GM18505 (cell line): Measurements from ENCODE around the gene MAP3K7CL.

ENCODE experiments used
- ATAC-seq: cut with Tn5 transposase; IDR thresholded peaks from one replicate; pipeline ENCODE4 v1.9.1; 2021; ENCODE audit not compliant: unreplicated experiment
- POLR2A ChIP-seq: IDR thresholded peaks from 4 replicates; pipeline ENCODE4 v1.6.1; 2011; ENCODE audit warnings: borderline replicate concordance; ENCODE audit not compliant: insufficient read depth, insufficient read length; ENCODE audit errors: extremely low read depth

Gene MAP3K7CL

DNA sequence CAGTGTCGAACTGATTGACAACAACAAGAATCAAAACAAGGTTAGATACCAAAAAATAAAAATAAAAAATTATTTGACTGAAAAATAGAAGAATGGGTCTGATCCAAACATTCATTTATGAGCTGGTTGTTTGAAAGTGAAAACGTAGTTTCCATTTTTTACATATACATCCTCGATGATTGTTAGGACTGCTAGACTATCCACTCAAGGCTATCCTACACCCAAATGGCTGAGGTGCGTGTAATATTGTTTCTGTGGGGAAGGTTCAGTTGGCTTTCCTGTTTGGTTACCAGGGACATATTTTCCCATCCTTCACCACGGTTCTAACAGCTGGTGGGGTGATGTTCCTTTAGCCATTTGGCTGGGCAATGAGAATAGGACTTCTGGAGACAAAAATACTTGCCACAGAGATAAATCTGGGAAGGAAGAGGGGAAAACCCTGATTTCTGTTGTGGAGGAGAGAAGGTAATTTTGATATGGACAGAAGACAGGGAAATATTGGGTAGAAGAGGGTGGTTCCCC, 66.3 kb downstream of the MAP3K7CL start:
- no peak for TF ChIP-seq POLR2A
- ATAC-seq, result peak; percentile 19

DNA sequence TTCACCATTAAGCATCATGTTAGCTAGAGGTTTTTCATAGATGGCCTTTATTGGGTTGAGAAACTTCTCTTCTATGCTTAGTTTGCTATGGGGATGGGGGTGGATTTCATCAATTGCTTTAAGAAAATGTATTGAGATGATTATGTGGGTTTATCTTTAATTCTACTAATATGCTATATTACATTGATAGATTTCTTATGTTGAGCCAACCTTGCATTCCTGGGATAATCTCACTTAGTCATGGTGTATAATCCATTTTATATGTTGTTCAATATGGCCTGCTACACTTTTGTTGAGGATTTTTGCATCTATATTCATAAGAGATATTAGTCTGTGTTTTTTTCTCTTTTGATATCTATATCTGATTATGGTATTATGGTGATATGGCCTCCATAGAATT, 70.7 kb downstream of the MAP3K7CL start:
- no peak for ATAC-seq
- TF ChIP-seq POLR2A, result no peak

DNA sequence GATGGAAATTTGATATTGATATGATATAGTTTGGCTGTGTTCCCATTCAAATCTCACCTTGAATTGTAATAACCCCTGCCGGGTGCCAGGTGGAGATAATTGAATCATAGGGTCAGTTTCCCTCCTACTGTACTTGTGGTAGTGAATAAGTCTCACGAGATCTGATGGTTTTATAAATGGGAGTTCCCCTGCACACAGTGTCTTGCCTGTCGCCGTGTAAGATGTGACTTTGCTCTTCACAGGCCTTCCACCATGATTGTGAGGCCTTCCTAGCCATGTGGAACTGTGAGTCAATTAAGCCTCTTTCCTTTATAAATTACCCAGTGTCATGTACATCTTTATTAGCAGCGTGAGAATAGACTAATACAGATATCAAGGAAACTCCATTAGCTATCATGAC, 74.6 kb downstream of the MAP3K7CL start:
- ATAC-seq, result no peak

DNA sequence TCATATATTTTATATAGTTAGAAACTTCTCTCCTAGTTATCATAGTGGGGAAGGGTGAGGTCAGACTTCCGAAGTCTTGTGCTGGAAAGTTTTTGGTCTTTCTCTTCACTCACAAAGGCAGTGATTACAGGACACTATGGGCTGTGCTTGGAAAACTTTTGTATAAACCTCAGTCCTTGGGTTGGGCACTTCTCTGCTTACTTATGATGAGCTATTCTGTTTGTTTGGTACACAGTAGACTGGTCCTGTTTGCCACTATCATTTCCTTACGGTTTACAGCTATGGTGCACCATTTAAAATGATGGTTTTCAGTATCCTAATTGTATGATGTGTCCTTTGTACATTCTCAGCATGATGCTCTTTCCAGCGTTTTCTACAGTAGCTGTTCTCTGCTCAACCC, 75.5 kb downstream of the MAP3K7CL start:
- ATAC-seq, result no peak
- TF ChIP-seq POLR2A, result no peak

More for the DNA sequence above, 74.6 kb downstream of the MAP3K7CL start:
- no peak for TF ChIP-seq POLR2A

DNA sequence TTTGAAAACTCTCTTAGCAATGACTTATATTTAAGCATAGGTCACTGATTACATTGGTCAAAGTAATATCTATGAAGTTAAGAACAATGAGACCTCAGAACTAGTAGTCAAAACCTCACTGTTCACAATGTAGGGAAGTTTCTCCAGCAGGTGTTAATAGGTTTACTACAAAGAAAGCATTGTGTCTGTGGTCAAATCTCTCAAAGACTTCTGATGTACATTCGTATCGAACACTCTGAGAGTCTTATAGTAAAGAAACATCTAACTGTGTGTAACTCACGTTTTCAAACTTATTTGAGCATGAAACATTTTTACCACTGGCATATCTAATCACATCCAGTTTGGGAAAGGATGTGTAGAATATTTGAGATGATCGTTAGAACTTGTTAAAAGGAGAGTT, 76.0 kb downstream of the MAP3K7CL start:
- TF ChIP-seq POLR2A, result no peak
- no peak for ATAC-seq

DNA sequence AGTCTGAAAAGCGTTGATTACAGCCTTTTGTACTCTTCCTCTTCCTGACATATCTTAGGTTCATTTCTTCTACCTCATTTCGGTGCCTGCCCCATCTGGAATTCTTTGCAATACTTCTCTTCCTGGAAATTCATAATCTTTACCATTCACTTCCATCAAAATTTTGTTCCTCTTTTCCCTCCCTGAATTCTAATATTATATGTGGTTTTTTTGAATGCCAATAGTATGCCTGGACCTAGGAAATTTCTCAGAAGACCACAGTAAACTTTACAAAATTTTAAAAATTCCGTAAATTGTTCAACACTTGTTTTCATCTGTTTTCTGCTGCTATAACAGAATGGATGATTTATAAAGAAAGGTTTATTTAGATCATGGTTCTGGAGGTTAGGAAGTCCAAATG, 76.8 kb downstream of the MAP3K7CL start:
- no peak for TF ChIP-seq POLR2A
- ATAC-seq, result no peak

DNA sequence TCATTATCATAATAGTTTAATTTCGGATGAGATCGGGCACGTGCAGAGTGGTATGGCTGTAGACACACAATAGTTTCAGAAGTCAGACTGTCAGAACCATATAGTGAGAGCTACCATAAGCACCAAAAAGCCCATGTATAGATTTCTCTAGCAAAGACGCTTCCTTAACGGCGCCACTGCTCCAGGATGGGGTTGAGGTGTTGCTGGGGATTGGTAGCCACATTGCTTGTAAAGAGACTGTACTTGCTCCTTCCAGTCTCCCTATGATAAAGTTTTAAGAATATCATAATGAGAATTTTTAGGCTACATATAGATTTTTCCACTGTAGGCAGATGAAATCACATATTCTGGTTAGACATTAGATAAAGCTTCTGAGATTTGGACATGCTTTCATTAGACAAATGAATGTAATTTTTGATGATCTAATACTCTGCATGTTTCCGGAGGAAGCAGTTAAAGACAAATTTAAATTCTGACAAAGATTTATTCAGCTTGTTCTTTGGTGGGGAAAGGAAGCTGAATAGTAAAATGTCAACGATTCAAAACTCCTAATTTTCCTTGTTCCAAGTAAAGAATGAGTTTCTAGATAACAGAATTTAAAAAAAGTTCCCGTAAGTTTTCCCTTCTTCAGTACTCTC, 77.7 kb downstream of the MAP3K7CL start:
- ATAC-seq, result no peak

DNA sequence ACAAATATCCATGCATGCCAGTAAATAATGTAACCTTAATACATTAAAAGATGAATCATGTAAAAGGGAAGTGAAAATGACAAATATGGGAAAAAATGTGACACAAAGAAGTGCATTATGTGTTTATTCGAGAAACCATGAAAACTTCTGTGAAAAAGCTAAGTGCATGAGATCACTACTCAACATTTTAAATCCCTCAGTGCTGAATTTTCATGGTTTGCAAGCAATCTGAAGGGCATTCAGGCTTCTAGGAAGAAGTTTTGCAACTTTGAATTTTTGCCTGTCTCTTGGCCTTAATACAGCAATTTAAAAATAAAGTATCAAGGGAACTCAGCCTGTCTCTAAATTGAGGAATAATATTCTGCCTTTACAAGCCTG, 78.2 kb downstream of the MAP3K7CL start:
- no peak for ATAC-seq
- TF ChIP-seq POLR2A, result no peak

More for the DNA sequence above, 77.7 kb downstream of the MAP3K7CL start:
- TF ChIP-seq POLR2A, result no peak

DNA sequence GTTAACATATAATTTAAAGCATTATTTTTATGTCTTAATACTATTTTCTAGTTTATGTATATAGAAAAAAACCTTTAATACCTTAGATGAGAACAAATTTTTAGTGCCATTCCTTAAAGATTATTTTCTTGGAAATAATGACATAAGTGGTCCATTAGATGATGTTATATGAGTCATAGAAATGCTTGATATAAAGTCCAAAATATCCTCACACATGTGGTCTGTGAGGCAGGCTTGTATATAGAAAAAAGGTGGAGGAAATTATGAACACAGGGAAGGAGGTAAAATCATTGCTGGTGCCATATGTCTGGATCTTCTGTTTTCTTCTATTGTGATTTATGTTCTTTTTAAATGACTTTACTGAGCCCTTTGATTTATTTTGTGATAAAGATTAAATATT, 79.3 kb downstream of the MAP3K7CL start:
- TF ChIP-seq POLR2A, result no peak
- ATAC-seq, result no peak

DNA sequence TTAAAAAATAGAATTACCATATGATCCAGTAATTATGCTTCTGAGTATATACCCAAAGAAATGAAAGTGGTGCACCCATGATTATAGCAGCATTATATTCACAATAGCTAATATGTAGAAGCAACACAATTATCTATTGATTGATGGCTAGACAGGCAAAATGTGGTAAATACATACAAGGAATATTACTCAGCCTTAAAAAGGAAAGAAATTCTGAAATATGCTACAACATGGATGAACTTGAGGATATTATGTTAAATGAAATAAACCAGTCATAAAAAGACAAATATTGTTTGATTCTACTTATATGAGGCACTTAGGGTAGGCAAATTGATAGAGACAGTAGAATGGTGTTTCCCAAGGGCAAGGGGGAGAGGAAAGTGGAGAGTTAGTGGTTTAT, 80.8 kb downstream of the MAP3K7CL start:
- no peak for ATAC-seq
- TF ChIP-seq POLR2A, result no peak

DNA sequence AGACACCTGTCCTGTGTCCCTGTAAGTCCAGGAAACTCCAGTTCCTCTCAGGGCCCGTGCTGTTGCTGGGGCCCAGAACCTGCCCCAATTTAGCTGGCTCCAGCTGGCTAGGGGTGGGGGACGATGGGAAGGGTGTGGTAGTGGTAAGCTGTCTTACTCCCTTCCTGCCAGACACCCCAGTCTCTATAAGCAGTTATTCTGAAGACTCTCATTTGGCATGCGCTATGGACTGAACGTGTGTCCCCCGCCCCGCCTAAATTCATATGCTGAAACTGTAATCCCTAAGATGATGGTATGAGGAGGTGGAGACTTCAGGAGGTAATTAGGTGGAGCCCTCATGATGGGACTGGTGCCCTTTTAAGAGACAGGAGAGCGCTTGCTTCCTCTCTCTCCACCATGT, 82.0 kb downstream of the MAP3K7CL start:
- no peak for ATAC-seq
- no peak for TF ChIP-seq POLR2A

DNA sequence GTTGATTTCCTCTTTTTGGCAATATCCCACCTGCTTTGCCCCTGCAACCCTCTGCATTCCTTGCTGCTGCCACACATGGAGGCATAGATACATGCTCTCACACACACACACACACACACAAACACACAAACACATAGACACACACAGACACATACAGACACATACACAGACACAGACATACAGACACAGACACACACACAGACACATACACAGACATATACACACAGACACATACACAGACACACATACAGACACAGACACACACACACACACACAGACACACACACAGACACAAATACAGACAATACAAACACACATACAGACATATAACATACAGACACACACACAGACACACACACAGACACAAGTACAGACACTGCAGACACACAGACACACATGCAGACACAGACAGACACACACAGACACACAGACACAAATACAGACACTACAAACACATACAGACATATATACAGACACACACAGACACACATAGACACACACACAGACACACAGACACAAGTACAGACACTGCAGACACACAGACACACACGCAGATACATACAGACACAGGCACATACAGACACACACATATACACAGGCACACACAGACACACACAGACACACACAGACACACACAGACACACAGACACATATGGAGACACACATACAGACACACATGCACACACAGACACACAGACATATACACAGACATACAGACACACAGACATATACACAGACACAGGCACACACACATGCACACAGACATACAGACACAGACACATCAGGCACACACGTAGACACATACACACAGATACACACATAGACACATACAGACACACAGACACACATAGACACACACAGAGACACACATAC, 83.3 kb downstream of the MAP3K7CL start:
- no peak for TF ChIP-seq POLR2A
- ATAC-seq, result no peak

DNA sequence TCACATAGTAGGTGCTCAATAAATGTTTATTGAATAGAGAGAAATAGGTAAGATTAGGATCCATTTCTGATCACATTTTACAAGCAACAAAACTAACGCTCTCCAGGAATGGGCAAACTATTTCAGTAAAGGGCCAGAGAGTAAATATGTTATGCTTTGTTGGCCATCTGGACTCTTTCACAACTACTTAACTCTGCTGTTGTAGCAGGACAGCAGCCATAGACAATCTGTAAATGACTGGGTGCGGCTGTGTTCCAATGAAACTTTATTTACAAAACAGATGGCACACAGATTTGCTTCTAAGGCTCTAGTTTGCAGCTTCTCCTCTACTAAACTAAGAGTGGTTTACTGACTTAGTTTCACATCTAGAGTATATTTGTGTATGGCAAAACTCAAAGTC, 85.3 kb downstream of the MAP3K7CL start:
- no peak for TF ChIP-seq POLR2A

DNA sequence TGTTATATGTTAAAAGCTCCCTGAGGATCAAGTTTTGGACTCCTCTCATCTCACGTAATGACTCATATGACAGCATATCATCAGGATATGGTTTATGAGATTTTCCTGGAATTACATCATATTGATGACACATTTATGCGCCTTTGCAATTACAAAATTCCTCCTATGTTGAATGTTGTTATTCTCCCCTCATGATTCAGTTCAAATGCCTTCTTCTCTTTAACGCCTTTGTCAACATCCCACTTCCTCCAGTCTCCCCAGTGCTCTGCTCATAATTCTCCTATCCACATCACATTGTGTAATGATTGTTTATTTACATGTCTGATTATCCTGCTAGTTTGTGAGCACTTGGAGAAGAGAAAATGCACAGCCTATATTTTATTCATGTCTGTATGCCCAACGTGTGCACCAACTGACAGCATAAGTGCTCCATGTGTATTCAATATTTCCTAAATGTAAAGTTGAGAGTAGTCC, 87.4 kb downstream of the MAP3K7CL start:
- no peak for TF ChIP-seq POLR2A
- ATAC-seq, result no peak

More for the DNA sequence above, 85.3 kb downstream of the MAP3K7CL start:
- ATAC-seq, result no peak
